Left lobe of liver (tissue), 2 donors: ENCODE measurements around the gene SERINC4. TPM values are rescaled to one million over a fixed set of nuclear protein-coding genes. Genes with fewer than 3 reads are reported as not detected.
"Not testable (repeated sequence)": the region's sequence is repeated elsewhere in the genome, so short reads cannot be mapped to it uniquely, and the experiment has no call there.

ENCODE experiments used
- ATAC-seq: fragments of 200-7000 bp; cut with Tn5 transposase; one replicate; pipeline ENCODE4 v1.9.1; 2020; ENCODE audit warnings: mild to moderate bottlenecking, moderate library complexity
- DNase-seq: peaks from one replicate; pipeline ENCODE4 v3.0.0-alpha.2; 2020; ENCODE audit warnings: low spot score
- total RNA-seq: library from RNA; stranded (reverse); gene quantifications from one replicate; pipeline ENCODE4 v1.2.1, GENCODE V29; 2021
- donor health status: DM: no; HTN: no; CAD: no; lungs with moderate emphysema.
- donor health status: DM: no; HTN: yes; CAD: no.

SERINC4 gene
- 0.18 TPM for total RNA-seq

- ATAC-seq: peak; percentile 19
- no peak for DNase-seq
Observed at GRCh38 chr15:43799945-43800285, at the start of gene SERINC4. TSS of gene SERINC4 (minus strand) at chr15:43800220. CDS start at chr15:43799986, 234 bp downstream.

GRCh38 chr15:43845421-43845820, 45.4 kb upstream of the SERINC4 start:
- no peak for ATAC-seq
- no peak for DNase-seq

- ATAC-seq, DNase-seq: not testable (repeated sequence)
Observed at GRCh38 chr15:43832485-43832884, 32.5 kb upstream of the SERINC4 start.

GRCh38 chr15:43831519-43832052, 31.6 kb upstream of the SERINC4 start:
- not testable (repeated sequence) for DNase-seq, ATAC-seq

- not testable (repeated sequence) for DNase-seq, ATAC-seq
Observed at GRCh38 chr15:43830691-43831275, 30.8 kb upstream of the SERINC4 start.

GRCh38 chr15:43829951-43830540, 30.0 kb upstream of the SERINC4 start:
- DNase-seq, ATAC-seq: not testable (repeated sequence)

- no peak for DNase-seq
- ATAC-seq: no peak
Observed at GRCh38 chr15:43828061-43828657, 28.1 kb upstream of the SERINC4 start.

GRCh38 chr15:43826508-43827341, 26.7 kb upstream of the SERINC4 start, which contains the start of gene WDR76:
TSS of gene WDR76 (plus strand) at chr15:43827002. CDS start at chr15:43827033, 31 bp downstream.
- peak; percentile 80 for ATAC-seq
- DNase-seq: peak; percentile 72

- ATAC-seq: no peak
- DNase-seq: no peak
Observed at GRCh38 chr15:43826029-43826507, 26.0 kb upstream of the SERINC4 start.

GRCh38 chr15:43825305-43825704, 25.3 kb upstream of the SERINC4 start:
- not testable (repeated sequence) for DNase-seq, ATAC-seq

GRCh38 chr15:43824302-43825246, 24.6 kb upstream of the SERINC4 start, which contains the start of gene MFAP1:
TSS of gene MFAP1 (minus strand) at chr15:43824690. CDS start at chr15:43824569, 121 bp downstream.
- DNase-seq: peak; percentile 97

GRCh38 chr15:43821505-43821904, 21.5 kb upstream of the SERINC4 start:
- no peak for DNase-seq
- no peak for ATAC-seq

More at GRCh38 chr15:43824302-43825246, 24.6 kb upstream of the SERINC4 start, which contains the start of gene MFAP1:
- peak; percentile 95 for ATAC-seq

GRCh38 chr15:43815064-43815463, 15.0 kb upstream of the SERINC4 start:
- DNase-seq: peak; percentile 38
- ATAC-seq: not testable (repeated sequence)

- ATAC-seq (no peak), DNase-seq (no peak)
Observed at GRCh38 chr15:43808960-43809678, 9.1 kb upstream of the SERINC4 start.

- no peak for DNase-seq
- ATAC-seq: no peak
Observed at GRCh38 chr15:43808435-43808950, 8.5 kb upstream of the SERINC4 start.

GRCh38 chr15:43802676-43803075, 2.7 kb upstream of the SERINC4 start:
- not testable (repeated sequence) for DNase-seq, ATAC-seq

GRCh38 chr15:43800286-43801141, 494 bp upstream of the SERINC4 start, which contains the start of gene HYPK:
TSS of gene HYPK (plus strand) at chr15:43800599. CDS start at chr15:43800623, 24 bp downstream.
- ATAC-seq: peak; percentile 93

More at GRCh38 chr15:43800286-43801141, 494 bp upstream of the SERINC4 start, which contains the start of gene HYPK:
- peak; percentile 95 for DNase-seq
